Measurements from ENCODE around the gene PIK3CD.

PIK3CD gene

GRCh38 chr1:9726406-9726805 lies 74.9 kb downstream of the PIK3CD start:
- H3K9me3 Mint-ChIP-seq: no peaks in the 10 kb centered on the region
- H3K4me3 Mint-ChIP-seq: no peak overlapping the region
- no peak for DNase-seq
- H3K36me3 Mint-ChIP-seq: peaks cover 81% of the 10 kb centered on the region
- peaks cover 82% of the 10 kb centered on the region for H3K4me1 Mint-ChIP-seq
- no peaks in the 10 kb centered on the region for H3K27me3 Mint-ChIP-seq
- H3K27ac Mint-ChIP-seq: peak overlapping the region; percentile 98
- CTCF ChIA-PET: interaction anchor here (1.6 to 5.9 kb wide), 4 partner anchors 9 to 99 kb away, joined by 6 to 37 read pairs (median 8); no protein-coding TSS in a partner anchor

GRCh38 chr1:9726905-9727595 lies 75.5 kb downstream of the PIK3CD start:
- peak; percentile 18 for DNase-seq
- H3K27ac Mint-ChIP-seq: peak overlapping the region; percentile 98
- H3K4me3 Mint-ChIP-seq: peak overlapping the region; percentile 21
- no peaks in the 10 kb centered on the region for H3K9me3 Mint-ChIP-seq
- peaks cover 81% of the 10 kb centered on the region for H3K4me1 Mint-ChIP-seq
- peaks cover 81% of the 10 kb centered on the region for H3K36me3 Mint-ChIP-seq
- H3K27me3 Mint-ChIP-seq: peaks cover 3% of the 10 kb centered on the region
- CTCF ChIA-PET: interaction anchor here (1.1 to 5.9 kb wide), 6 partner anchors 7 to 137 kb away, joined by 3 to 37 read pairs (median 6); no protein-coding TSS in a partner anchor

GRCh38 chr1:9728451-9729295 lies 77.1 kb downstream of the PIK3CD start:
- H3K4me1 Mint-ChIP-seq: peaks cover 86% of the 10 kb centered on the region

GRCh38 chr1:9729523-9729922 lies 78.0 kb downstream of the PIK3CD start:
- H3K4me3 Mint-ChIP-seq: peak overlapping the region; percentile 69

More at GRCh38 chr1:9728451-9729295, 77.1 kb downstream of the PIK3CD start:
- CTCF ChIA-PET: interaction anchor here (1.6 to 5.9 kb wide), 4 partner anchors 9 to 113 kb away, joined by 3 to 37 read pairs (median 7); no protein-coding TSS in a partner anchor
- Mint-ChIP-seq H3K27me3 (peaks cover 3% of the 10 kb centered on the region), H3K36me3 (peaks cover 80% of the 10 kb centered on the region), H3K9me3 (no peaks in the 10 kb centered on the region), H3K4me3 (peak overlapping the region; percentile 69), H3K27ac (peak overlapping the region; percentile 98)
- peak; percentile 82 for DNase-seq

GRCh38 chr1:9730096-9730901 lies 78.8 kb downstream of the PIK3CD start:
- peaks cover 81% of the 10 kb centered on the region for H3K36me3 Mint-ChIP-seq

More at GRCh38 chr1:9729523-9729922, 78.0 kb downstream of the PIK3CD start:
- peaks cover 81% of the 10 kb centered on the region for H3K36me3 Mint-ChIP-seq
- H3K27me3 Mint-ChIP-seq: peaks cover 7% of the 10 kb centered on the region
- peak overlapping the region; percentile 98 for H3K27ac Mint-ChIP-seq
- H3K4me1 Mint-ChIP-seq: peaks cover 81% of the 10 kb centered on the region
- no peaks in the 10 kb centered on the region for H3K9me3 Mint-ChIP-seq
- DNase-seq: peak; percentile 20
- CTCF ChIA-PET: interaction anchor here (1.6 to 1.8 kb wide), 2 partner anchors 114 to 136 kb away, joined by 3 to 4 read pairs; no protein-coding TSS in a partner anchor

GRCh38 chr1:9731051-9731537 lies 79.6 kb downstream of the PIK3CD start:
- peak overlapping the region; percentile 91 for H3K27ac Mint-ChIP-seq
- peaks cover 89% of the 10 kb centered on the region for H3K36me3 Mint-ChIP-seq
- H3K9me3 Mint-ChIP-seq: no peaks in the 10 kb centered on the region
- peak; percentile 21 for DNase-seq
- peaks cover 73% of the 10 kb centered on the region for H3K4me1 Mint-ChIP-seq
- no peak overlapping the region for H3K4me3 Mint-ChIP-seq
- peaks cover 7% of the 10 kb centered on the region for H3K27me3 Mint-ChIP-seq
- CTCF ChIA-PET: no interaction called here

More at GRCh38 chr1:9730096-9730901, 78.8 kb downstream of the PIK3CD start:
- peaks cover 7% of the 10 kb centered on the region for H3K27me3 Mint-ChIP-seq
- peak; percentile 24 for DNase-seq
- peak overlapping the region; percentile 91 for H3K27ac Mint-ChIP-seq
- CTCF ChIA-PET: interaction anchor here (1.6 to 1.8 kb wide), 2 partner anchors 115 to 135 kb away, joined by 3 to 4 read pairs; no protein-coding TSS in a partner anchor
- peak overlapping the region; percentile 29 for H3K4me3 Mint-ChIP-seq
- peaks cover 74% of the 10 kb centered on the region for H3K4me1 Mint-ChIP-seq
- no peaks in the 10 kb centered on the region for H3K9me3 Mint-ChIP-seq

GRCh38 chr1:9731561-9731960 lies 80.0 kb downstream of the PIK3CD start:
- Mint-ChIP-seq H3K4me3 (no peak overlapping the region), H3K36me3 (peaks cover 90% of the 10 kb centered on the region), H3K27me3 (peaks cover 7% of the 10 kb centered on the region), H3K27ac (peak overlapping the region; percentile 88), H3K4me1 (peaks cover 71% of the 10 kb centered on the region), H3K9me3 (no peaks in the 10 kb centered on the region)
- DNase-seq: no peak
- CTCF ChIA-PET: interaction anchor here (1.1 kb wide), 2 partner anchors 10 to 14 kb away, joined by 3 read pairs; no protein-coding TSS in a partner anchor

- H3K9me3 Mint-ChIP-seq: no peaks in the 10 kb centered on the region
- H3K4me1 Mint-ChIP-seq: peaks cover 68% of the 10 kb centered on the region
- no peak overlapping the region for H3K4me3 Mint-ChIP-seq
- CTCF ChIA-PET: interaction anchor here (1.1 kb wide), 2 partner anchors 11 to 15 kb away, joined by 3 read pairs; no protein-coding TSS in a partner anchor
- peaks cover 82% of the 10 kb centered on the region for H3K36me3 Mint-ChIP-seq
- H3K27ac Mint-ChIP-seq: peak overlapping the region; percentile 88
- peaks cover 7% of the 10 kb centered on the region for H3K27me3 Mint-ChIP-seq
- peak; percentile 21 for DNase-seq
Measured at GRCh38 chr1:9732123-9732971, 80.8 kb downstream of the PIK3CD start.

GRCh38 chr1:9733160-9733789 lies 81.7 kb downstream of the PIK3CD start:
- DNase-seq: peak; percentile 22
- CTCF ChIA-PET: no interaction called here
- Mint-ChIP-seq H3K27me3 (peaks cover 7% of the 10 kb centered on the region), H3K9me3 (no peaks in the 10 kb centered on the region), H3K4me3 (no peak overlapping the region), H3K36me3 (peaks cover 82% of the 10 kb centered on the region), H3K4me1 (peaks cover 66% of the 10 kb centered on the region), H3K27ac (peak overlapping the region; percentile 88)

GRCh38 chr1:9735800-9736199 lies 84.3 kb downstream of the PIK3CD start:
- Mint-ChIP-seq H3K27me3 (peaks cover 7% of the 10 kb centered on the region), H3K36me3 (peaks cover 76% of the 10 kb centered on the region), H3K9me3 (no peaks in the 10 kb centered on the region), H3K4me3 (no peak overlapping the region), H3K27ac (peak overlapping the region; percentile 65), H3K4me1 (peaks cover 44% of the 10 kb centered on the region)
- no peak for DNase-seq
- CTCF ChIA-PET: no interaction called here

GRCh38 chr1:9736241-9736640 lies 84.7 kb downstream of the PIK3CD start:
- peaks cover 41% of the 10 kb centered on the region for H3K4me1 Mint-ChIP-seq
- no peak for DNase-seq
- H3K27me3 Mint-ChIP-seq: peaks cover 7% of the 10 kb centered on the region
- no peaks in the 10 kb centered on the region for H3K9me3 Mint-ChIP-seq
- H3K4me3 Mint-ChIP-seq: no peak overlapping the region
- H3K36me3 Mint-ChIP-seq: peaks cover 72% of the 10 kb centered on the region
- peak overlapping the region; percentile 65 for H3K27ac Mint-ChIP-seq
- CTCF ChIA-PET: no interaction called here

- Mint-ChIP-seq H3K9me3 (no peaks in the 10 kb centered on the region), H3K27me3 (peaks cover 4% of the 10 kb centered on the region), H3K4me3 (no peak overlapping the region), H3K36me3 (peaks cover 71% of the 10 kb centered on the region), H3K4me1 (peaks cover 34% of the 10 kb centered on the region), H3K27ac (no peak overlapping the region)
- CTCF ChIA-PET: interaction anchor here (1.5 kb wide), 1 partner anchor 131 kb away, joined by 4 read pairs; no protein-coding TSS in a partner anchor
- no peak for DNase-seq
Measured at GRCh38 chr1:9737057-9737456, 85.5 kb downstream of the PIK3CD start.

Measured in activated naive CD4-positive, alpha-beta T cell treated with anti-CD3 and anti-CD28 coated beads, Interleukin-2, amount 10 ng/mL, durations not matched to agents 7 days and 5 days (primary cell).